Measurements from ENCODE around the gene RAP1GAP. TPM values are rescaled to one million over a fixed set of nuclear protein-coding genes. Genes with fewer than 3 reads are reported as not detected.

Gene RAP1GAP
- total and polyA plus RNA-seq, 2 of the 13 experiments (the other 11 are each of a cell fraction or from before 2014, with no cell fraction given), result 11.9 to 37.5 TPM

GRCh38 chr1:21626921-21627339, 42.2 kb downstream of the RAP1GAP start:
- no peaks in the 10 kb centered on the region for H3K9me3 ChIP-seq (ENCODE audit: low read length)
- CTCF ChIA-PET (ENCODE audit: low intra/inter-chr PET ratio, low total read pairs), result no interaction called here
- no peak overlapping the region for H3K9ac ChIP-seq (ENCODE audit: insufficient read depth, low read depth, low read length)
- peaks cover 10 to 17% of the 10 kb centered on the region in 2 experiments for H3K36me3 ChIP-seq (replicated peaks in 1 of 2; ENCODE audit: control insufficient read depth in 1 of 2, insufficient read depth in 2 of 2, low read length in 2 of 2)
- no peak overlapping the region for H2AFZ ChIP-seq (ENCODE audit: low read length)
- H3K79me2 ChIP-seq (ENCODE audit: insufficient read depth, low read length), result no peaks in the 10 kb centered on the region
- no peak for TF ChIP-seq ZNF547 (CRISPR knock-in tag; IDR thresholded peaks at IDR 0.05)
- intact Hi-C loops (cut with micrococcal nuclease; ENCODE audit: unreplicated experiment), result no loop called here
- DNase-seq (ENCODE audit: low spot score) (no peak), ATAC-seq (no peak), FAIRE-seq (no peak)
- H4K20me1 ChIP-seq (ENCODE audit: insufficient read depth, low read length), result peaks cover 2% of the 10 kb centered on the region; the same call in 1 of the 2 replicates
- H3K4me2 ChIP-seq (ENCODE audit: low read depth, low read length), result no peak overlapping the region
- H3K27ac ChIP-seq (ENCODE audit: extremely low read length, insufficient read depth, low read length), result no peak overlapping the region
- no TSS peak for BruUV-seq (replicated peaks)
- no peak overlapping the region for H3K4me3 ChIP-seq (replicated peaks in 1 of 3; ENCODE audit: insufficient read depth in 1 of 3, low read depth in 2 of 3, low read length in 3 of 3)
- 95% methylated on average over 5 of the region's 11 CpGs for WGBS (ENCODE audit: low lambda C conversion rate)
- in situ Hi-C loops (cut with HindIII; ENCODE audit: extremely low pct_ligation_motif_present, low pct_unique_long_range_greater_than_20kb), result no loop called here
- POLR2A ChIA-PET, result no interaction called here
- no peaks in the 10 kb centered on the region; a peak in 1 of 5 replicates for H3K27me3 ChIP-seq (ENCODE audit: control insufficient read depth in 1 of 2, insufficient read depth in 2 of 2, low read length in 2 of 2)
- H3K4me1 ChIP-seq (ENCODE audit: insufficient read depth, low read length), result peaks cover 47% of the 10 kb centered on the region

GRCh38 chr1:21625390-21626190, 43.6 kb downstream of the RAP1GAP start:
- no peak overlapping the region for H3K4me3 ChIP-seq (replicated peaks in 1 of 3; ENCODE audit: insufficient read depth in 1 of 3, low read depth in 2 of 3, low read length in 3 of 3)
- BruUV-seq (replicated peaks), result TSS peak; percentile 48
- ATAC-seq, result no peak
- in situ Hi-C loops (cut with HindIII; ENCODE audit: extremely low pct_ligation_motif_present, low pct_unique_long_range_greater_than_20kb), result no loop called here
- WGBS (ENCODE audit: low lambda C conversion rate), result 88% methylated on average over 7 of the region's 13 CpGs
- DNase-seq (ENCODE audit: low spot score), result no peak
- intact Hi-C loops (cut with micrococcal nuclease; ENCODE audit: unreplicated experiment), result no loop called here
- no peak overlapping the region for H2AFZ ChIP-seq (ENCODE audit: low read length)
- CTCF ChIA-PET (ENCODE audit: low intra/inter-chr PET ratio, low total read pairs), result no interaction called here
- POLR2A ChIA-PET, result no interaction called here
- no peak for FAIRE-seq
- peaks cover 38% of the 10 kb centered on the region for H3K4me1 ChIP-seq (ENCODE audit: insufficient read depth, low read length)
- H3K27me3 ChIP-seq (ENCODE audit: control insufficient read depth in 1 of 2, insufficient read depth in 2 of 2, low read length in 2 of 2), result no peaks in the 10 kb centered on the region; a peak in 1 of 5 replicates
- no peak overlapping the region for H3K27ac ChIP-seq (ENCODE audit: extremely low read length, insufficient read depth, low read length)
- H3K9me3 ChIP-seq (ENCODE audit: low read length), result no peaks in the 10 kb centered on the region
- peaks cover 11% of the 10 kb centered on the region for H3K79me2 ChIP-seq (ENCODE audit: insufficient read depth, low read length)
- H3K36me3 ChIP-seq (replicated peaks in 1 of 2; ENCODE audit: control insufficient read depth in 1 of 2, insufficient read depth in 2 of 2, low read length in 2 of 2), result peaks cover 10 to 17% of the 10 kb centered on the region in 2 experiments
- H3K9ac ChIP-seq (ENCODE audit: insufficient read depth, low read depth, low read length), result no peak overlapping the region
- no peak overlapping the region for H3K4me2 ChIP-seq (ENCODE audit: low read depth, low read length)
- peaks cover 2% of the 10 kb centered on the region; the same call in 1 of the 2 replicates for H4K20me1 ChIP-seq (ENCODE audit: insufficient read depth, low read length)
- TF ChIP-seq ZNF225 (CRISPR knock-in tag; IDR thresholded peaks at IDR 0.05) (no peak), SMAD1 (CRISPR knock-in tag; IDR thresholded peaks at IDR 0.05; ENCODE audit: borderline replicate concordance, low read depth) (no peak), ZMYM3 (CRISPR knock-in tag; IDR thresholded peaks at IDR 0.05) (0 out of 2 replicates have a peak, but pooled peaks have one; percentile 13), ZNF768 (CRISPR knock-in tag; IDR thresholded peaks at IDR 0.05) (peak; percentile 78; the same call in 1 of the 2 replicates), PITX1 (CRISPR knock-in tag; IDR thresholded peaks at IDR 0.05) (no peak), ZNF709 (CRISPR knock-in tag; IDR thresholded peaks at IDR 0.05) (no peak), REXO4 (CRISPR knock-in tag; IDR thresholded peaks at IDR 0.05; ENCODE audit: borderline replicate concordance) (no peak), HMGXB3 (CRISPR knock-in tag; IDR thresholded peaks at IDR 0.05; ENCODE audit: borderline replicate concordance) (no peak), KLF13 (CRISPR knock-in tag; IDR thresholded peaks at IDR 0.05) (no peak), PHF20 (CRISPR knock-in tag; IDR thresholded peaks at IDR 0.05) (no peak), ELF3 (CRISPR knock-in tag; IDR thresholded peaks at IDR 0.05) (no peak), BCL3 (CRISPR knock-in tag; IDR thresholded peaks at IDR 0.05) (no peak)

Data from HepG2 (cell line).